Measurements from ENCODE around the gene ACOXL. TPM values are rescaled to one million over a fixed set of nuclear protein-coding genes. Genes with fewer than 3 reads are reported as not detected.

Gene ACOXL
- total RNA-seq, 1 donor: not detected

- H2AFZ ChIP-seq (ENCODE audit: low read length): no peak overlapping the region
- no peak for DNase-seq (ENCODE audit: insufficient read length, low spot score, missing footprints)
- H3K9me3 ChIP-seq (ENCODE audit: low read depth, low read length): no peaks in the 10 kb centered on the region
- H3K4me1 ChIP-seq (ENCODE audit: insufficient read depth, low read length): no peaks in the 10 kb centered on the region
- no peaks in the 10 kb centered on the region for H3K79me2 ChIP-seq (ENCODE audit: insufficient read depth, low read length)
- no peaks in the 10 kb centered on the region for H3K36me3 ChIP-seq (ENCODE audit: insufficient read depth, low read length)
- no peak overlapping the region for H3K4me3 ChIP-seq (ENCODE audit: insufficient read depth, low read length)
- H3K27me3 ChIP-seq (ENCODE audit: insufficient read depth, low read length): peaks cover 65% of the 10 kb centered on the region
- no peak for TF ChIP-seq CTCF (IDR thresholded peaks at IDR 0.05; ENCODE audit: extremely low read depth, low read depth, low read length)
- H3K4me2 ChIP-seq (ENCODE audit: insufficient read depth, low read length): no peak overlapping the region
- H4K20me1 ChIP-seq (ENCODE audit: insufficient read depth, low read length): no peaks in the 10 kb centered on the region
- no peak overlapping the region for H3K27ac ChIP-seq (ENCODE audit: low read depth, low read length)
Observed at GRCh38 chr2:110858993-110859701, 126.8 kb downstream of the ACOXL start.

GRCh38 chr2:110860630-110861029, 128.3 kb downstream of the ACOXL start:
- TF ChIP-seq CTCF (IDR thresholded peaks at IDR 0.05; ENCODE audit: extremely low read depth, low read depth, low read length): no peak
- Histone ChIP-seq H3K27ac (ENCODE audit: low read depth, low read length) (no peak overlapping the region), H3K4me1 (ENCODE audit: insufficient read depth, low read length) (no peaks in the 10 kb centered on the region), H3K9me3 (ENCODE audit: low read depth, low read length) (no peaks in the 10 kb centered on the region), H3K4me3 (ENCODE audit: insufficient read depth, low read length) (no peak overlapping the region), H4K20me1 (ENCODE audit: insufficient read depth, low read length) (no peaks in the 10 kb centered on the region), H3K79me2 (ENCODE audit: insufficient read depth, low read length) (no peaks in the 10 kb centered on the region), H3K4me2 (ENCODE audit: insufficient read depth, low read length) (no peak overlapping the region), H2AFZ (ENCODE audit: low read length) (no peak overlapping the region), H3K27me3 (ENCODE audit: insufficient read depth, low read length) (peaks cover 63% of the 10 kb centered on the region), H3K36me3 (ENCODE audit: insufficient read depth, low read length) (no peaks in the 10 kb centered on the region)
- no peak for DNase-seq (ENCODE audit: insufficient read length, low spot score, missing footprints)

- Histone ChIP-seq H2AFZ (ENCODE audit: low read length) (no peak overlapping the region), H3K27ac (ENCODE audit: low read depth, low read length) (no peak overlapping the region), H4K20me1 (ENCODE audit: insufficient read depth, low read length) (no peaks in the 10 kb centered on the region), H3K4me1 (ENCODE audit: insufficient read depth, low read length) (no peaks in the 10 kb centered on the region), H3K4me2 (ENCODE audit: insufficient read depth, low read length) (no peak overlapping the region), H3K4me3 (ENCODE audit: insufficient read depth, low read length) (no peak overlapping the region), H3K9me3 (ENCODE audit: low read depth, low read length) (no peaks in the 10 kb centered on the region), H3K79me2 (ENCODE audit: insufficient read depth, low read length) (no peaks in the 10 kb centered on the region), H3K36me3 (ENCODE audit: insufficient read depth, low read length) (no peaks in the 10 kb centered on the region), H3K27me3 (ENCODE audit: insufficient read depth, low read length) (peaks cover 63% of the 10 kb centered on the region)
- TF ChIP-seq CTCF (IDR thresholded peaks at IDR 0.05; ENCODE audit: extremely low read depth, low read depth, low read length): no peak
- no peak for DNase-seq (ENCODE audit: insufficient read length, low spot score, missing footprints)
Observed at GRCh38 chr2:110861616-110862260, 129.4 kb downstream of the ACOXL start.

GRCh38 chr2:110863726-110864125, 131.4 kb downstream of the ACOXL start:
- no peak overlapping the region for H3K4me3 ChIP-seq (ENCODE audit: insufficient read depth, low read length)
- no peaks in the 10 kb centered on the region for H3K36me3 ChIP-seq (ENCODE audit: insufficient read depth, low read length)
- no peak overlapping the region for H3K4me2 ChIP-seq (ENCODE audit: insufficient read depth, low read length)
- no peak overlapping the region for H3K27ac ChIP-seq (ENCODE audit: low read depth, low read length)
- H3K4me1 ChIP-seq (ENCODE audit: insufficient read depth, low read length): no peaks in the 10 kb centered on the region
- H4K20me1 ChIP-seq (ENCODE audit: insufficient read depth, low read length): no peaks in the 10 kb centered on the region
- peaks cover 47% of the 10 kb centered on the region for H3K27me3 ChIP-seq (ENCODE audit: insufficient read depth, low read length)
- H2AFZ ChIP-seq (ENCODE audit: low read length): no peak overlapping the region
- no peaks in the 10 kb centered on the region for H3K9me3 ChIP-seq (ENCODE audit: low read depth, low read length)
- no peaks in the 10 kb centered on the region for H3K79me2 ChIP-seq (ENCODE audit: insufficient read depth, low read length)
- DNase-seq (ENCODE audit: insufficient read length, low spot score, missing footprints): no peak
- no peak for TF ChIP-seq CTCF (IDR thresholded peaks at IDR 0.05; ENCODE audit: extremely low read depth, low read depth, low read length)
